ENCODE measurements around the gene PPARA.

PPARA gene

GRCh38 chr22:46150034-46150654 lies at the start of gene PPARA:
TSS of gene PPARA (plus strand) at chr22:46150526. CDS start at chr22:46198384, 47,858 bp downstream.
- DNase-seq (ENCODE audit: low spot score): peak; percentile 87

GRCh38 chr22:46102159-46102558 lies 48.2 kb upstream of the PPARA start:
- no peak for DNase-seq (ENCODE audit: low spot score)

- no peak for DNase-seq (ENCODE audit: low spot score)
Measured at GRCh38 chr22:46102752-46103151, 47.6 kb upstream of the PPARA start.

- DNase-seq (ENCODE audit: low spot score): no peak
Measured at GRCh38 chr22:46103181-46103580, 47.1 kb upstream of the PPARA start.

- DNase-seq (ENCODE audit: low spot score): no peak
Measured at GRCh38 chr22:46103664-46104063, 46.7 kb upstream of the PPARA start.

GRCh38 chr22:46104170-46104880 lies 46.0 kb upstream of the PPARA start:
- DNase-seq (ENCODE audit: low spot score): no peak

GRCh38 chr22:46104881-46105493 lies 45.3 kb upstream of the PPARA start:
- no peak for DNase-seq (ENCODE audit: low spot score)

- no peak for DNase-seq (ENCODE audit: low spot score)
Measured at GRCh38 chr22:46105494-46106278, 44.6 kb upstream of the PPARA start.

GRCh38 chr22:46106279-46107022 lies 43.9 kb upstream of the PPARA start:
- no peak for DNase-seq (ENCODE audit: low spot score)

GRCh38 chr22:46107089-46107664 lies 43.1 kb upstream of the PPARA start:
- DNase-seq (ENCODE audit: low spot score): no peak

GRCh38 chr22:46107753-46108563 lies 42.4 kb upstream of the PPARA start:
- DNase-seq (ENCODE audit: low spot score): no peak

- DNase-seq (ENCODE audit: low spot score): no peak
Measured at GRCh38 chr22:46108564-46109473, 41.5 kb upstream of the PPARA start.

- DNase-seq (ENCODE audit: low spot score): no peak
Measured at GRCh38 chr22:46109474-46110003, 40.8 kb upstream of the PPARA start.

GRCh38 chr22:46110215-46110614 lies 40.1 kb upstream of the PPARA start:
- no peak for DNase-seq (ENCODE audit: low spot score)

- no peak for DNase-seq (ENCODE audit: low spot score)
Measured at GRCh38 chr22:46111645-46112306, 38.5 kb upstream of the PPARA start.

GRCh38 chr22:46112405-46112804 lies 37.9 kb upstream of the PPARA start:
- no peak for DNase-seq (ENCODE audit: low spot score)

- DNase-seq (ENCODE audit: low spot score): no peak
Measured at GRCh38 chr22:46113110-46113909, 37.0 kb upstream of the PPARA start.
